Osteoblast (primary cell): ENCODE measurements around the gene SPG7. TPM values are rescaled to one million over a fixed set of nuclear protein-coding genes. Genes with fewer than 3 reads are reported as not detected.

ENCODE experiments used
- DNase-seq: peaks from one replicate; pipeline ENCODE4 v3.0.0; 2011; ENCODE audit warnings: low spot score, mixed read lengths; ENCODE audit not compliant: insufficient read length; ENCODE audit errors: missing footprints
- H2AFZ ChIP-seq: 2 replicates; pipeline ENCODE4 v1.6.0; 2011; ENCODE audit warnings: mild to moderate bottlenecking, low read length
- H3K27ac ChIP-seq: 2 replicates; pipeline ENCODE4 v1.5.1; 2011; ENCODE audit warnings: mild to moderate bottlenecking, low read depth, low read length, moderate library complexity
- H3K27me3 ChIP-seq: 2 replicates; pipeline ENCODE4 v1.6.0; 2012; ENCODE audit warnings: mild to moderate bottlenecking, control low read depth, inconsistent platforms, low read length, moderate library complexity; ENCODE audit not compliant: insufficient read depth
- H3K36me3 ChIP-seq: 2 replicates; pipeline ENCODE4 v1.5.1; 2011; ENCODE audit warnings: mild to moderate bottlenecking, low read length, control low read depth, moderate library complexity; ENCODE audit not compliant: insufficient read depth
- H3K4me1 ChIP-seq: 2 replicates; pipeline ENCODE4 v1.5.1; 2011; ENCODE audit warnings: mild to moderate bottlenecking, low read length, control low read depth, moderate library complexity; ENCODE audit not compliant: insufficient read depth
- H3K4me2 ChIP-seq: 2 replicates; pipeline ENCODE4 v1.6.0; 2011; ENCODE audit warnings: mild to moderate bottlenecking, low read length; ENCODE audit not compliant: insufficient read depth
- H3K4me3 ChIP-seq: fragments of 200-600 bp; sonication (generic); 3 replicates; pipeline ENCODE4 v1.5.1; 2012; ENCODE audit warnings: mild to moderate bottlenecking, low read length, inconsistent platforms; ENCODE audit not compliant: insufficient read depth
- H3K79me2 ChIP-seq: 2 replicates; pipeline ENCODE4 v1.6.0; 2012; ENCODE audit warnings: mild to moderate bottlenecking, low read length, control low read depth, inconsistent platforms; ENCODE audit not compliant: insufficient read depth
- H3K9me3 ChIP-seq: 2 replicates; pipeline ENCODE4 v1.5.1; 2011; ENCODE audit warnings: low read depth, low read length, control low read depth
- H4K20me1 ChIP-seq: 2 replicates; pipeline ENCODE4 v1.6.0; 2012; ENCODE audit warnings: mild to moderate bottlenecking, low read length, control low read depth; ENCODE audit not compliant: insufficient read depth
- CTCF ChIP-seq: IDR thresholded peaks from 2 replicates; pipeline ENCODE4 v1.5.1; 2011; ENCODE audit warnings: mild to moderate bottlenecking, low read depth, low read length, moderate library complexity; ENCODE audit errors: extremely low read depth
- total RNA-seq: library from RNA; depleted of rRNA; stranded (reverse); fragments of >200 nt; gene quantifications from 2 replicates; pipeline ENCODE4 v1.2.3, GENCODE V29; 2012

SPG7 gene
- total RNA-seq, 1 donor = 85.8 TPM

- Histone ChIP-seq H3K36me3 (peaks cover 63% of the 10 kb centered on the region), H2AFZ (no peak overlapping the region), H3K27ac (no peak overlapping the region), H3K27me3 (no peaks in the 10 kb centered on the region), H4K20me1 (no peaks in the 10 kb centered on the region), H3K79me2 (no peaks in the 10 kb centered on the region), H3K4me2 (no peak overlapping the region), H3K4me3 (no peak overlapping the region), H3K9me3 (no peaks in the 10 kb centered on the region), H3K4me1 (peaks cover 4% of the 10 kb centered on the region)
- TF ChIP-seq CTCF = no peak
- no peak for DNase-seq
Observed at GRCh38 chr16:89554343-89554742, 46.1 kb downstream of the SPG7 start.

- no peak for DNase-seq
- Histone ChIP-seq H2AFZ (no peak overlapping the region), H3K9me3 (no peaks in the 10 kb centered on the region), H3K79me2 (no peaks in the 10 kb centered on the region), H3K4me2 (no peak overlapping the region), H3K4me1 (peaks cover 12% of the 10 kb centered on the region), H3K36me3 (peaks cover 57% of the 10 kb centered on the region), H3K4me3 (no peak overlapping the region), H3K27me3 (no peaks in the 10 kb centered on the region), H3K27ac (no peak overlapping the region), H4K20me1 (no peaks in the 10 kb centered on the region)
- TF ChIP-seq CTCF = no peak
Observed at GRCh38 chr16:89555265-89555664, 47.1 kb downstream of the SPG7 start.

- no peak for DNase-seq
- TF ChIP-seq CTCF = no peak
- peaks cover 3% of the 10 kb centered on the region for H4K20me1 ChIP-seq
- H3K79me2 ChIP-seq = peaks cover 3% of the 10 kb centered on the region
- no peak overlapping the region for H3K4me2 ChIP-seq
- peaks cover 12% of the 10 kb centered on the region for H3K4me1 ChIP-seq
- H3K27me3 ChIP-seq = no peaks in the 10 kb centered on the region
- H2AFZ ChIP-seq = no peak overlapping the region
- no peaks in the 10 kb centered on the region for H3K9me3 ChIP-seq
- H3K36me3 ChIP-seq = peaks cover 54% of the 10 kb centered on the region
- no peak overlapping the region for H3K4me3 ChIP-seq
- no peak overlapping the region for H3K27ac ChIP-seq
Observed at GRCh38 chr16:89555780-89556179, 47.6 kb downstream of the SPG7 start.

- Histone ChIP-seq H3K27me3 (no peaks in the 10 kb centered on the region), H3K4me2 (no peak overlapping the region), H3K27ac (no peak overlapping the region), H3K79me2 (peaks cover 15% of the 10 kb centered on the region), H2AFZ (peak overlapping the region; percentile 20), H4K20me1 (peaks cover 15% of the 10 kb centered on the region), H3K9me3 (no peaks in the 10 kb centered on the region), H3K4me3 (no peak overlapping the region), H3K4me1 (peaks cover 16% of the 10 kb centered on the region), H3K36me3 (peaks cover 53% of the 10 kb centered on the region)
- peak; percentile 96 for TF ChIP-seq CTCF
- peak; percentile 98 for DNase-seq
Observed at GRCh38 chr16:89556750-89557689, 48.8 kb downstream of the SPG7 start.
